ENCODE data around the gene PFDN2.

Gene PFDN2

DNA sequence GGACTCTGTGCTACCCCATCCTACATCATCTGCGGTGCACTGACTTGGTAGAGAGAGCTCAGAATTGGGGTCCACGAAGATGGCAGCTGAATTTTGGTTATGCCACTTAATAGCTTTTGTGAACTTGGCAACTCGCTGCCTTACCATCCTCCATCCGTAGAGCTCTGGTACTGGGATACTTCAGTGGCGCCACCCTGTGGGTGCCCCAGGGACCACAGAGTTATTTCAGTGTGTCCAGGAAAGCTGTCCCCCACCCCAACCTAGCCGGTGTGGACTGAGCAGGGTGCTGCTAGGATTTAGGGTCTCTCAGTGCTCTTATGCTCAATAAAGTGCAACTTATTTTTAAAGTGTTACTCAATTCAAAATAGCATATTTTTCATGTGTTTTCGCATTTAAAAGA is 63.0 kb downstream of the PFDN2 start:
- DNase-seq (ENCODE audit: low read depth), result no peak
- H3K4me3 ChIP-seq (ENCODE audit: low read depth, low read length), result no peak overlapping the region
- TF ChIP-seq, protein P1, sequence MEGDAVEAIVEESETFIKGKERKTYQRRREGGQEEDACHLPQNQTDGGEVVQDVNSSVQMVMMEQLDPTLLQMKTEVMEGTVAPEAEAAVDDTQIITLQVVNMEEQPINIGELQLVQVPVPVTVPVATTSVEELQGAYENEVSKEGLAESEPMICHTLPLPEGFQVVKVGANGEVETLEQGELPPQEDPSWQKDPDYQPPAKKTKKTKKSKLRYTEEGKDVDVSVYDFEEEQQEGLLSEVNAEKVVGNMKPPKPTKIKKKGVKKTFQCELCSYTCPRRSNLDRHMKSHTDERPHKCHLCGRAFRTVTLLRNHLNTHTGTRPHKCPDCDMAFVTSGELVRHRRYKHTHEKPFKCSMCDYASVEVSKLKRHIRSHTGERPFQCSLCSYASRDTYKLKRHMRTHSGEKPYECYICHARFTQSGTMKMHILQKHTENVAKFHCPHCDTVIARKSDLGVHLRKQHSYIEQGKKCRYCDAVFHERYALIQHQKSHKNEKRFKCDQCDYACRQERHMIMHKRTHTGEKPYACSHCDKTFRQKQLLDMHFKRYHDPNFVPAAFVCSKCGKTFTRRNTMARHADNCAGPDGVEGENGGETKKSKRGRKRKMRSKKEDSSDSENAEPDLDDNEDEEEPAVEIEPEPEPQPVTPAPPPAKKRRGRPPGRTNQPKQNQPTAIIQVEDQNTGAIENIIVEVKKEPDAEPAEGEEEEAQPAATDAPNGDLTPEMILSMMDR (IDR thresholded peaks at IDR 0.05; ENCODE audit: low read depth, low read length), result no peak
- TF ChIP-seq POLR2A (IDR thresholded peaks at IDR 0.05; ENCODE audit: extremely low read depth, insufficient read length) (no peak), MYC (IDR thresholded peaks at IDR 0.05; ENCODE audit: low read depth, low read length) (no peak)
- TF ChIP-seq, protein P2, sequence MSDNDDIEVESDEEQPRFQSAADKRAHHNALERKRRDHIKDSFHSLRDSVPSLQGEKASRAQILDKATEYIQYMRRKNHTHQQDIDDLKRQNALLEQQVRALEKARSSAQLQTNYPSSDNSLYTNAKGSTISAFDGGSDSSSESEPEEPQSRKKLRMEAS (IDR thresholded peaks at IDR 0.05; ENCODE audit: low read depth, low read length), result no peak

DNA sequence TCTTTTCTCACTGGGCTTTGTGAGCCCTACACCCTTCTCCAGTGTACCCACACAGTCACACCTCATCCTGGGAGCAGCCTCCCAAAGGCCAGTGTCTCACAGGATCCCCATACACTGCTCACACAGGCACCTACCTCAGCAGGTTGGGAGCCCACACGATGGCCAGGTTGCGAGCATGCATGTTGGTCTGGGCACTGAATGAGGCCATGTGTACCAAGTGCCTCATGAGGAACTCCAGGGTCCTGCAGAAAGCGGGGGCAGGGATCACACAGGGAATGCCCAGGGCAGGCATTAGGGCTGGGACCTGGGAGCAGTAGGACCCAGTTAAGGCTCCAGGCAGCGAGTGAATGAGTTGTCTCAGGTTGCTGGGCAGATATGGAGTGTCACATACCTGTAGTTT is 63.6 kb downstream of the PFDN2 start:
- H3K4me3 ChIP-seq (ENCODE audit: low read depth, low read length), result no peak overlapping the region
- no peak for DNase-seq (ENCODE audit: low read depth)
- TF ChIP-seq, protein P1 (IDR thresholded peaks at IDR 0.05; ENCODE audit: low read depth, low read length), result no peak
- TF ChIP-seq, protein P2 (IDR thresholded peaks at IDR 0.05; ENCODE audit: low read depth, low read length), result no peak
- TF ChIP-seq POLR2A (IDR thresholded peaks at IDR 0.05; ENCODE audit: extremely low read depth, insufficient read length) (no peak), MYC (IDR thresholded peaks at IDR 0.05; ENCODE audit: low read depth, low read length) (no peak)

DNA sequence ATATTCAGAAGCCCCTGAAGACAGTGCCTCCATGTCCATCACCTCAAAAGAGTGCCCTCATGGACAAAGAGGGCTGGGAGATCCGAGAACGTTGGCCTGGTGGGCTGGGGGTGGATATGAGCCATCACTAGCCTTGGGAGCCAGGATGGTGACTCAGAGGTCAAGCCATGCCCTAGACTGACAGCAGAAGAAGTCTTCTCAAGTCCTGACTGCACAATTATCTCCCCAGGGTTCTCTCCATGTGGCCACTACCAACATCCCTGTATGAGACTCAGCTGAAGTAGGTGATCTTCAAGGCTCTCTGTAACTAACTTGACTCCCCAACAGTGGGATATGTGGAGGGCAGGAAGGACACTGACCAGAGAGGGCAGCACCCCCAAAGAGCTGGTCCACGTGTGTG is 64.9 kb downstream of the PFDN2 start:
- TF ChIP-seq, protein P1 (IDR thresholded peaks at IDR 0.05; ENCODE audit: low read depth, low read length), result no peak
- TF ChIP-seq, protein P2 (IDR thresholded peaks at IDR 0.05; ENCODE audit: low read depth, low read length), result no peak
- H3K4me3 ChIP-seq (ENCODE audit: low read depth, low read length), result no peak overlapping the region

DNA sequence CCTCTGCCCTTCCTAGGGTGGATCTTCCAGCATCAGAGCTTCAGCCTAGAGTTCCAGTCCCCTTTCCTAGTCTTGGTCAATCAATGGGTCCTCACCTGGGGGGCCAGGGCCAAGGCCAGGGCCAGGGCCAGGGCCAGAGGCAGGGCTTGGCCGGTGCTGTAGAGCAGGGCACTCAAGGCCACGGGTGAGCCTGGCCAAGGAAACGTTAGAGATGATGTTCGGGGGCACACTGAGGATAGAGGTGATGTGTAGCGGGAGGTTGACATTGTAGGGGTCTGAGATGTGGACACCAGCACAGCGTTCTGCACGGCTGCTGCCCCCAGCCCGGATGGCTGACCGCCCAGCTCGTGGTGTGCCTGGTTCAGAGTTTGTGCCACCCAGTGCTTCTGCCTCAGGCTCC is 66.6 kb downstream of the PFDN2 start:
- TF ChIP-seq, protein P1 (IDR thresholded peaks at IDR 0.05; ENCODE audit: low read depth, low read length), result no peak
- TF ChIP-seq MYC (IDR thresholded peaks at IDR 0.05; ENCODE audit: low read depth, low read length), result no peak
- TF ChIP-seq, protein P2 (IDR thresholded peaks at IDR 0.05; ENCODE audit: low read depth, low read length), result no peak
- TF ChIP-seq POLR2A (IDR thresholded peaks at IDR 0.05; ENCODE audit: extremely low read depth, insufficient read length), result no peak
- DNase-seq (ENCODE audit: low read depth), result no peak

More for the DNA sequence above, 64.9 kb downstream of the PFDN2 start:
- no peak for DNase-seq (ENCODE audit: low read depth)

More for the DNA sequence above, 66.6 kb downstream of the PFDN2 start:
- no peak overlapping the region for H3K4me3 ChIP-seq (ENCODE audit: low read depth, low read length)
